VCaP (cell line): ENCODE measurements around the gene C8A.

Experiments
- H3K27ac ChIP-seq: fragments of 450-650 bp; 2 replicates; pipeline ENCODE4 v1.5.1; 2017
- CTCF ChIP-seq: fragments of 450-650 bp; conservative IDR thresholded peaks from 2 replicates; pipeline ENCODE4 v1.5.1; 2017; ENCODE audit warnings: mild to moderate bottlenecking, moderate library complexity

The C8A gene

GRCh38 chr1:56837244-56837939 lies 17.2 kb upstream of the C8A start:
- no peak for TF ChIP-seq CTCF
- H3K27ac ChIP-seq, result no peak overlapping the region

- TF ChIP-seq CTCF, result no peak
- no peak overlapping the region for H3K27ac ChIP-seq
These were observed 15.8 kb upstream of the C8A start for GRCh38 chr1:56838759-56839158.

- no peak overlapping the region for H3K27ac ChIP-seq
- no peak for TF ChIP-seq CTCF
These were observed 11.1 kb upstream of the C8A start for GRCh38 chr1:56843544-56843943.

GRCh38 chr1:56844545-56845136 lies 10.0 kb upstream of the C8A start:
- H3K27ac ChIP-seq, result no peak overlapping the region
- TF ChIP-seq CTCF, result no peak

GRCh38 chr1:56845343-56845742 lies 9.3 kb upstream of the C8A start:
- H3K27ac ChIP-seq, result no peak overlapping the region
- TF ChIP-seq CTCF, result no peak

- no peak for TF ChIP-seq CTCF
These were observed 4.8 kb upstream of the C8A start for GRCh38 chr1:56849750-56850149.

GRCh38 chr1:56850411-56850810 lies 4.2 kb upstream of the C8A start:
- TF ChIP-seq CTCF, result no peak
- no peak overlapping the region for H3K27ac ChIP-seq

More at GRCh38 chr1:56849750-56850149, 4.8 kb upstream of the C8A start:
- H3K27ac ChIP-seq, result no peak overlapping the region
